Effector CD4-positive, alpha-beta T cell (primary cell): Measurements from ENCODE around the gene NUDT14.

Experiments
- DNase-seq: peaks from one replicate; pipeline ENCODE4 v3.0.0-alpha.2; 2020

Gene NUDT14

DNA sequence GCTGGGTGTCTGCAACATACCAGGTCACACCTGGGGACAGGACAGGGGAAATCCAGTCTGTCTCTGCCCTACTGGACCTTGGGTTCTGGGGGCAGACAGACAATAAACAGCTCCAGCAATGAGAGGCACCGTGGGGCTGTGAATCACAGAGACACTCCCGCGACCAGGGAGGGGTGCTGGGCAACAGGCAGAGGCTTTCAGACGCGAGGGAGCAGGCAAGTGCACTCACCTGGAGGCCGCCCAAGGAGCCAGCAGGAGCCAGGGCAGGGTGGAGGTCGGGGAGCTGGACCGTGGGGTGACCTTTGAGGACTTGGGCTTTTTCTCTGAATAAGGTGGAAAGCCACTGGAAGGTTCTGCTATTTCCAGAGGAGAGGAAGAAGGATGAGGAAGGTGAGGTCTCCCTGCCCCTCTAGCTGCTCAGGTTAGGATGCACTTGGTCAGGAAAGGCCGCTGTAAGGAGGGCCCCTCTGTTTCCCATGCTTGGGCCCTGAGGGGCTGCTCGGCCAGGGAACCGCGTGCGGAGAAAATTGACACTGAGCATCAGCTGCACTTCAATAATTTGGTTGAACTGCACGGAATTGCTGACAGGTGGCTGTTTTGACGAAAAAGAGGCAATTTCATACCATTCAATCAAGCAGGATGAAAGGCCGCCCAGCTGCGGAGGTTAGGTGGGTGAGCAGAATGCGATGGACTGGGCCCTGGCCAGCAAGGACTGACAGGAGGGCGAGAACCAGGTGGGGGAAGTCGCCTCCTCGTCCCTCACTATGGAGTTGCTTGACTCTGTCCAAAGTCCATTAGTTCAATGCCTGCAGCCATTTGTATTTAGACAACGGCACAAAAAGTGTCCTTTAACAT, 54.8 kb downstream of the NUDT14 start:
- no peak for DNase-seq

DNA sequence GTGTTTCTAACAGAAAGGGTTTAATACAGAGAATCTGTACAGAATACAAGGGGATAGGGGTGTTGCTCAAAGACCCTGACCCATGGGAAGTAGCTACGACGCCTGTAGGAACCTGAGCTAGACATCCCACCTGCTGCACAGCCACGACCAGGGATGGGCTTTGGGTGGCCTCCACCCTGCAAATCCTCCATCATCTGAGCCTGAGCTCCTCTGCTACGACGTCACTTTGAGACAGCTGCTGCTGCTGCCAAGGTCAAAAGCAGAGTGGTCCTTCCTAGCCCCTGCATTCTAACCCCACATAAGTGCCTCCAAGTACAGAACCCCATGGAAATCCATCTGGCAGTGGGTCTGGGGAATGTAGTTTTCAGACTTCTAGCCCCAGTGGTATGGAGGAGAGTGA, 56.3 kb downstream of the NUDT14 start:
- DNase-seq = no peak

DNA sequence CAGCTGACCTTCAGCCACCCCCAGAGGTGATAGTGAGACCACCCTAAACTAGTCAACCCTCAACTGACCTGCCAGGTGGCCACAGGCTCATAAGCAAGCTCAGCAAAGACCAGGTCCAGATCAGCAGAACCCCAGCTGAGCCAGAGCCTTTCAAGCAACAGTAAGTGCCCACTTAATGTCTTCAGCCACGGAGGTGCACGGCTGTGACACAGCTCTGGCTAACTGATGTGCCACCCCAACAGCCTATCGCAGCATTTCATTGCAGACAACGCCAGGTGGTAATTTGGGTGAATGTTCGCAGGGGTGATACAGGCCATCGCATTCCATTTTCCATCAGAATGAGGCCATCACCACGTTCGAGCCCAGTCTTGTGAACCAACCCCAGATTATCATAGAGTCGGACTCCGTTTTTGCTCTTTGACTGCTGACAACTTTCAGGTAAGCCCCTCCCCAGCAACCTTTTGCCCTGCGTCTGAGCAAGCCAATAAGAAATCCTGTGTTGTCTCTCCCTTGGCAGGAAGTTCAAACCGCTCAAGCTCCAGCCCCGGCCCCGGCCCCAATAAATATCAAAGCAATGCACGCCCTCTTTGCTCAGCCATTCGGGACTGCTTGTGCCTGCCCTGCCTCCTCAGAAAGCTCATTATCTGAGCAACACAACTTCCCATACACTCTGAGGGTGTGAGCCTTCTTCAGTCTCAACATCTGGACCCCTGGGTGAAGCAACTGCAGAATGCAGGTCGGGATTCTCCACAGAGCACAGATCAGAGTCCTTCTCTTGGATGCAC, 56.9 kb downstream of the NUDT14 start:
- no peak for DNase-seq

DNA sequence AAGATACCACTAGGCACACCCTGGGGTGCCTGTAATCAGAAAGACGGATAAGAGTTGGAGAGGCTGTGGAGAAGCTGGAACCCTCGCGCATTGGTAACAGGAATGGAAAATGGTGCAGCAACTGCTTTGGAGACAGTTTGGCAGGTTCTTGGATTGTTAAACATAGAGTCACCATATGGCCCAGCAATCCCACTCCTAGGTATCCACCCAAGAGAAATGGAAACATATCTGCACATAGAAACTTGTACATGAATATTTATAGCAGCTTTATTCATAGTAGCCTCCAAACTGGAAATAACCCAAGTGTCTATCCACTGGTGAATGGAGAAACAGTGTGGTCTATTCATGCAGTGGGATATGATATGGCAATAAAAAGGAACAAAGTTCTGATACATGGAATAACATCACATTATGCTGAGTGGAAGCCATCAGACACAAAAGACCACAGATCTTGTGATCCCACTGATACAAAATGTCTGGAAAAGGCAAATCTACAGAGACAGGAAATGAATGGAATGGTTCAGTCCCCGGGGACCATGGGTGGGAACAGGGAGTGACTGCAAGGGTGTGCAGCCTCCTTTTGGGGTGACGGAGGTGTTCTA, 57.9 kb downstream of the NUDT14 start:
- no peak for DNase-seq
